ENCODE measurements around the gene ZC3H14. TPM values are rescaled to one million over a fixed set of nuclear protein-coding genes. Genes with fewer than 3 reads are reported as not detected.

Gene ZC3H14
- total RNA-seq, 1 donor from 2014 or later, result 38.7 TPM

DNA sequence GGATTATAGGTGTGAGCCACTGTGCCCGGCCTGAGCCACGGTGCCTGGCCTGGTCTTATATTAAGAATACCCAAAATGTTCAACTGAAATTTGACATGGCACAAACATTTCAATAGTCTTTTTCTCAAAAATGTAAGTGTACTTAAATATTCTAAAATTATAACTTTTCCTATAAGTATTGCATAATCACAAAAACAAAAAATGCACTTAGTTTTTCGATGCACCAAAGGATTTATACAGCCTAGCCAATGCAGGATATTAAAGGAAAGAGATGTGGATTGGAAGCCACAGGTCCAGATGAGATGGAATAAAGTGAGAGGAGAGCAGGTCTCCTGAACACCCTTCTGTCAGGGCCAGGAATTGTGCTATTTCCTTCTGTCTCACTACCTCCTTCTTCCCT lies 62.8 kb downstream of the ZC3H14 start:
- Mint-ChIP-seq H3K4me3 (no peak overlapping the region), H3K27ac (no peak overlapping the region), H3K9me3 (no peaks in the 10 kb centered on the region), H3K27me3 (no peaks in the 10 kb centered on the region), H3K4me1 (no peaks in the 10 kb centered on the region), H3K36me3 (ENCODE audit: low read depth) (peaks cover 17% of the 10 kb centered on the region)
- ChIA-PET POLR2A (no interaction called here), CTCF (no interaction called here)
- DNase-seq (no peak), ATAC-seq (ENCODE audit: low read depth) (no peak)
- no peak for TF ChIP-seq CTCF (IDR thresholded peaks at IDR 0.05)
- intact Hi-C loops (cut with micrococcal nuclease), result no loop called here

DNA sequence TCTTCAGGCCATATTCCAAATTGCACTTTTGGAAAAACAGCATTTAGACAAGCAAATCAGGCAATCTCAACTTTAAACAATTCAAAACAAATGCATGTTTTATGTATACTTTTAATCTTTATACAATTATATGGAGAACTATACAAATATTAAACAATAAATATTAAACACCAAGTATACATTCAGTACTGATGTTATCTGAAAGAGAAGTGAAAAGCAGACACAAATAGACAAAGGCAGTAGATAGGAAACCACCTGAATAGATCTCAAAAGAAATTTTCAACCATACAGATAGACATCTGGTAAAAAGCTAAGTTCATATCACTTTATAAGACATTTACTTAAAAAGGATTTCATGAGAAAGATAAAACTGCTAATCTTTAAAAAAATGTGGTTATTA lies 65.2 kb downstream of the ZC3H14 start:
- intact Hi-C loops (cut with micrococcal nuclease), result no loop called here
- no peaks in the 10 kb centered on the region for H3K4me1 Mint-ChIP-seq

GRCh38 chr14:88628462-88628861 lies 65.6 kb downstream of the ZC3H14 start:
- TF ChIP-seq CTCF (IDR thresholded peaks at IDR 0.05), result no peak
- H3K27me3 Mint-ChIP-seq, result no peaks in the 10 kb centered on the region
- no peak for ATAC-seq (ENCODE audit: low read depth)
- intact Hi-C loops (cut with micrococcal nuclease), result no loop called here
- ChIA-PET CTCF (no interaction called here), POLR2A (no interaction called here)
- no peak for DNase-seq
- peaks cover 7% of the 10 kb centered on the region for H3K36me3 Mint-ChIP-seq (ENCODE audit: low read depth)
- H3K4me1 Mint-ChIP-seq, result no peaks in the 10 kb centered on the region
- no peaks in the 10 kb centered on the region for H3K9me3 Mint-ChIP-seq
- no peak overlapping the region for H3K27ac Mint-ChIP-seq
- no peak overlapping the region for H3K4me3 Mint-ChIP-seq

More for the DNA sequence above, 65.2 kb downstream of the ZC3H14 start:
- Mint-ChIP-seq H3K36me3 (ENCODE audit: low read depth) (peaks cover 7% of the 10 kb centered on the region), H3K27ac (no peak overlapping the region), H3K4me3 (no peak overlapping the region), H3K27me3 (no peaks in the 10 kb centered on the region), H3K9me3 (no peaks in the 10 kb centered on the region)
- TF ChIP-seq CTCF (IDR thresholded peaks at IDR 0.05), result no peak
- ChIA-PET CTCF (no interaction called here), POLR2A (no interaction called here)
- ATAC-seq (ENCODE audit: low read depth), result no peak
- no peak for DNase-seq

DNA sequence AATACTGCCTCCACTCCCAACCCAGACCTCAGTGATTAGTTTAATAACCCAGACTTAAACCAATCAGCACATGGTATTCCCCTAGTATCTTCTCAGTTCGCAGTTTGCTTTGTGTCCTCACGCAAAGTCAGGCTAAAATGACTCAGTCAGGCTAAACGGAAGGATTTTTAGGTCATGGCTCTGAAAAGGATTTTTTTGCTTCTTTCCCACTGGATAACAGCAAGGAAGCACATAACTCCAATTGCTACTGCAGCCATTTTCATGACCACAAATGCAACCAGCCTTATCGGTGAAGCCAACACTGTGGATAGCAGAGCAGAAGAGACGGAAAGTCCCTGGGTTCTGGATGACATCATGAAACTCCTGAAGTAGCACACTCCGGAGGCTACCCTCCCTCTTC lies 67.7 kb downstream of the ZC3H14 start:
- H3K9me3 Mint-ChIP-seq, result no peaks in the 10 kb centered on the region
- CTCF ChIA-PET, result no interaction called here
- H3K4me1 Mint-ChIP-seq, result no peaks in the 10 kb centered on the region
- DNase-seq (no peak), ATAC-seq (ENCODE audit: low read depth) (no peak)
- no peak overlapping the region for H3K27ac Mint-ChIP-seq
- H3K36me3 Mint-ChIP-seq (ENCODE audit: low read depth), result peaks cover 11% of the 10 kb centered on the region
- H3K4me3 Mint-ChIP-seq, result no peak overlapping the region
- POLR2A ChIA-PET, result no interaction called here
- H3K27me3 Mint-ChIP-seq, result no peaks in the 10 kb centered on the region
- TF ChIP-seq CTCF (IDR thresholded peaks at IDR 0.05), result no peak
- intact Hi-C loops (cut with micrococcal nuclease), result no loop called here

DNA sequence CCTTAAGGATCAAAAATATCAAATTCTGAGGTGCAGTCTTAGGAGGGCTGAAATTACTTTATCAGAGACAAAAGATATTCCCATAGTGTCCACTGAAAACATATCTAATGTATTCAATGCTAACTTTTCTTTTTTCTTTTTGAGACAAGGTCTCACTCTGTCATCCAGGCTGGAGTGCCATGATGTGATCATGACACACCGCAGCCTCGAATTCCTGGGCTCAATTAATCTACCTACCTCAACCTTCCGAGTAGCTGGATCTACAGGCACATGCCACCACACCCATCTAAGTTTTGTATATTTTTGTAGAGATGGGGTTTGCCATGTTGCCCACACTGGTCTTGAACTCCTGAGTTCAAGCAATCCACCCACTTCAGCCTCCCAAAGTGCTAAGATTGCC lies 68.3 kb downstream of the ZC3H14 start:
- Mint-ChIP-seq H3K27me3 (no peaks in the 10 kb centered on the region), H3K36me3 (ENCODE audit: low read depth) (peaks cover 9% of the 10 kb centered on the region), H3K27ac (no peak overlapping the region), H3K4me1 (no peaks in the 10 kb centered on the region), H3K9me3 (no peaks in the 10 kb centered on the region), H3K4me3 (no peak overlapping the region)
- ATAC-seq (ENCODE audit: low read depth) (no peak), DNase-seq (no peak)
- ChIA-PET POLR2A (no interaction called here), CTCF (no interaction called here)
- TF ChIP-seq CTCF (IDR thresholded peaks at IDR 0.05), result no peak
- intact Hi-C loops (cut with micrococcal nuclease), result no loop called here

All from activated B cell treated with CpG ODN at 0.5 μM for 24 hours (primary cell).